PC-3 (cell line): ENCODE data around the gene CTRB2.

Experiments used
- CTCF ChIP-seq: fragments of 300-600 bp; sonication (generic); conservative IDR thresholded peaks from 2 replicates; pipeline ENCODE4 v1.5.1; 2017; ENCODE audit warnings: antibody characterized with exemption, low read depth, mild to moderate bottlenecking, low read length
- EZH2 ChIP-seq: fragments of 300-600 bp; sonication (generic); IDR thresholded peaks from one replicate; pipeline ENCODE4 v1.6.1; 2017; ENCODE audit warnings: antibody characterized with exemption, mild to moderate bottlenecking, low read length; ENCODE audit not compliant: unreplicated experiment

- TF ChIP-seq CTCF (no peak), EZH2 (no peak)
Observed at GRCh38 chr16:75250809-75251279, 43.9 kb upstream of the CTRB2 start.
